SW 1271 (cell line): ENCODE results near the gene FOXJ3.

Source experiments
- DNase-seq, 2 experiments: peaks; one replicate each; lab custom pipeline; 2025; lab: John Stamatoyannopoulos, UW

The FOXJ3 gene

DNA sequence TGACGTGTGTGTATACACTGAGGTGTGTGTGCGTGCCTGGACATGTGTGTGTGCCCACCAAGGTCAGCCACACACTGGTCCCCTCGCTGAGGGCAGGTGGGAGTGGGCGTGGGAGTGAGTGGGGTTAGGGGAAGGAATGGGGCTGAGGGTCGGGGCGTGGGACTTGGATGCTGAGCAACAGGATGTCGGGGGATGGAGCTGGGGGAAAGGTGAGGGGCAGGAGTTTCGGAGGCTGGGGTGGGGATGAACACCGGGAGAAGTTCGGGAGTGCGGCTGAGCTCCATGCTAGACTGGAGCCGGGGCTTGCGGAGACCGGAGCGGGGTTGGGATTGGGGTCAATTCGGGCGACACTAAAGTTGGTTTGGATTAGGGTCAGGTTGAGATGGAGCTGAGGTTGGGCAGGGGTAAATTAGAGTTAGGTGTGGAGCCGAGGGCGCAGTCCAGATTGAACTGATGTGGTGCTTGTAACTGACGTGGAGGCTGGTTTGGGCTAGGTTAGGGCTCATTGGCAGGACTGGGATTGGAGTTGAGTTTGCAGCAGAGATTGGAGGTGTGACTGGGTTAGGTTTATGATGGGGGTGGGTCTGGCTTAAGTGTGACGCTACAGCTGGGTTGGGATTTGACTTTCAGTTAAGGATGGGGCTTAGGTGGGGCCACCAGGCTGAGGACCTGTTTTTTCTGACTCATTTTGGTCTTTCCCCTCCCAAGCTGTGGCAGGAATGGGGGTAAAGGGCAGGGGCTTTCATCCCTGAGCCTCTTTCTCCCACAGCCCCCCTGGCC lies 167.2 kb downstream of the FOXJ3 start:
- DNase-seq: no peak

DNA sequence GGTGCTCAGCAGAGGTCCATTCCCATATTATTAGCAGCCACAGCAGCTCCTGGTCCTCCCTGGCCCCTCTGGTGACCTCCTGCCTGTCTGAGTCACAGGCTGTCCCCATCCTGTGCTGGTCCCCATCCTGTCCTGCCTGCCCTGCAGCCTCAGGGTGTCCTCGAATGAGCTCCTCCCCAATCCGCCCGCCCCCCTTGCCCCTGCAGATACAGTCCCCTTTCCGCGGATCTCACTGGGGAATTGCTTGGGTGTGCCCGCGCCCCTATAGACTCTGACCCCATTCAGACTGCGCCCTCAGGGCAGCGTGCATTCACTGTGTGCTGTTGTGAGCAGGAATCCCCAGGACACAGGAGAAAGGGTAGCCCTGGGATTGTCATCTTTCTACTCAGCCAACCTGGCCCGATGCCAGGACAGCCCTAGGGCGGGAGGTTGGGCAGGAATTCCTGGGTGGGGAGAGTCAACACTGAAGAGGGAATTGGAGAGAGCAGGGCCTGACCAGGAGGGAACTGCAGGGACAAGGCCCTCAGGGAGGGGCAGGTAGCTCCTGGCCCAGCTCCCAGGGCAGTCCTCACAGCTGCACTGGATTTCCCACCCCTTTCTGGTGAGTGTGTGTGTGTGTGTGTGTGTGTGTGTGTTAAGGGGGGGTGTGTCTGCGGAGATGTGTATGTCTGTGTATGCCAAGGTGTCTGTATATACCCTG lies 169.4 kb downstream of the FOXJ3 start:
- peak in 1 of 2 experiments; percentile 10 for DNase-seq

GRCh38 chr1:42164551-42165420 lies 170.2 kb downstream of the FOXJ3 start, which contains the start of gene GUCA2A:
GUCA2A (minus strand) TSS chr1:42164745; CDS start chr1:42164712, 33 bp downstream.
- DNase-seq: no peak

GRCh38 chr1:42163536-42164503 lies 171.2 kb downstream of the FOXJ3 start:
- DNase-seq: no peak

GRCh38 chr1:42163114-42163513 lies 171.9 kb downstream of the FOXJ3 start:
- DNase-seq: no peak

DNA sequence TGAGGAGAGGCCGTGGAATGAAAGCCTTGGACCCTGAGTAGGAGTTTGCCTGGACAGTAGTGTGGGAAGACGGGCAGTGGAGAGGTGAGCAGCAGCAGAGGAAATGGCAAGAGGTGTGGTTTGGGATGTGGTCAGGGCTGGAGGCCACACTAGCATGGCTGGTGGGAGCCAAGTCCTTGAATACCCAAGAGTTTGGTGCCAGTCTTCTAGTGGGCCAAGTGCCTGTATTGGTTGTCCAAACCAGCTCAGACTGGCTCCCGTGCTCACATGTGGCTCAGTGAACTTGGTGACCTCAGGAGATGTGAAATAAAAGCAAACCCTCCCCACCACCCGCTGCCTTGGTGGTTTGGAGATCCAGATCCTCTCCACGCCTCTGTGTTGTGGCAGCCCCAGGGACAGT lies 172.9 kb downstream of the FOXJ3 start:
- DNase-seq: no peak

DNA sequence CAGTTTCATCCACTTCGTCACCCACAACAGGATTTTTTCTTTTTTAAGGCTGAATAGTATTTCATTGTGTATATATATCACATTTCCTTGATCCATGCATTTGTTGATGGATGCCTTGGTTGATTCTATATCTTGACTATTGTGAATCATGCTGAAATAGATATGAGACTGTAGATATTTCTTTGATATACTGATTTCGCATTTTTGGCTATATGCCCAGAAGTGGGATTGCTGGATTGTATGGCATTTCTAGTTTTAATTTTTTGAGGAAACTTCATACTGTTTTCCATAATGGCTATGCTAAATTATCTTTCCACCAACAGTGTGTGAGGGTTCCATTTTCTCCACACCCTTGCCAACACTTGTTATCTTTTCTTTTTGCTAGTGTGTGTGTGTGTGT lies 176.8 kb downstream of the FOXJ3 start:
- no peak for DNase-seq

- DNase-seq: peak in 1 of 2 experiments; percentile 3
Measured at GRCh38 chr1:42157667-42158066, 177.4 kb downstream of the FOXJ3 start.

- DNase-seq: no peak
Measured at GRCh38 chr1:42155362-42155761, 179.7 kb downstream of the FOXJ3 start.

GRCh38 chr1:42154685-42155084 lies 180.3 kb downstream of the FOXJ3 start:
- DNase-seq: no peak

DNA sequence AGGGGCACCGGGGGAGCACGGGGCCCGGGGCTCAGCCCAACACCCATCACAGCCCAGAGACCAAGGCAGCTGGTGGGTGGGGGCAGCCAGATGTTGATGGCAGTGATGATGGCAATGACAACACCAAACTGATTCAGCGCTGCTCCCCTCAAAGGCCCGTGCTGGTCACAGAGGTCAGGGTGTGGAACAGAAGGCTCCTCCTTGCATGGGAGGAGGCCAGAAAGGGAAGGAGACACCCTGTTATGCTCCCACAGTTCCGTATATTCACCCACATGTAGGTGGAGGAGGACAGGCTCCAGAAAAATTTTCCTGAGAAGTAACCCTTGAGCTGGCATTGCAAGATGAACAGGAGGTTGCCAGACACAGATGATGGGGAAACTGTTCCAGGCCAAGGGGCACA lies 181.4 kb downstream of the FOXJ3 start:
- no peak for DNase-seq

DNA sequence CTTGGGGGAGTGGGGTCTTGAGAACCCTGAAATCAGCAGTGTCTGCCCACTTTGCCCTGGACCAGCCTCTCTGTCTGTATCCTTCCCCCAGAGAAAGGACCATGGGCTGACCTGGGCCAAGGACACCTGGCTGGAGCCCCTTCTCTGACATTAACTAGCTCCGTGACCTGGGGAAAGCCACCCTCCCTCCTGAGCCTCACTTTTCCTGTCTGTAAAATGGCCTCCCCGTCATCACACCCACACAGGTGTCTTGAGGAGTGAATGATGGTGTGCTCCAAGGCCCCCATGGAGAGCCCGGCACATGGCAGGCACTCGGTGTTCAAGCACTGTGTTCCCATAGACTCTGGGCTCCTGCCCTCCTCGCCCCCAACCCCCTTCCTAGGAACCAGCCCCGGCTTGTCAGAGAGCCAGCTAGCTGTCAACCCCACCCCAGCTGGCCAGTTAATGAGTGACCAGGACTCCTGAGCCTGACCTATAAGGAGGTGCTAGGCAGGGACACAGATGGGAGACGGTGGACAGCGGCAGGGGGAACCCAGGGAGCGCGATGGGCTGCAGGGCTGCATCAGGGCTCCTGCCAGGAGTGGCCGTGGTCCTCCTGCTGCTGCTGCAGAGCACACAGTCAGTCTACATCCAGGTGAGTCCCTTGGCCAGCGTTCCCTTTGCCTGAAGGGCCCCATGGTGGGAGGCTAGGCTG lies 182.0 kb downstream of the FOXJ3 start, which contains the start of gene GUCA2B:
Gene GUCA2B, plus strand, starts transcription at position 504 of the 694 bp plus-strand sequence. Its CDS starts 41 bp downstream, at position 545.
- DNase-seq: no peak

DNA sequence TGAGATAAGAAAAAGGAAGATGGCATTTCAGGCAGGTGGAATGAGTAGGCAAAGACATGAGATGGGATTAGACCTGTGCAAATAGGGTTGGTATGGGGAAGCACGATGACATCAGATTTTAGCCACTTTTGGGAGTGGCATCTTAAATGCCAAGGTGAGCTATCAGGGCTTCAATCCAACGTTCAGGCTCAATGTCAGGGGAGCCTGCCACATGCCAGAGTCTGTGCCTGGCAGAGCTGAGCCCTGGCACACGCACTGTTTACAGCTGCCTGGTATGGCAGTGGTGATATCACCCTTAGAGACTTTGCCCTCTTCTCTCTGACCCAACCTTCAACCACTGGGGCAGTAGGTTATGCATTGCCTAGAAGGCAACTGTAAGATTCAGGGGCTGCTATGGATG lies 182.9 kb downstream of the FOXJ3 start:
- DNase-seq: no peak

- DNase-seq: no peak
Measured at GRCh38 chr1:42150651-42151050, 184.4 kb downstream of the FOXJ3 start.

- no peak for DNase-seq
Measured at GRCh38 chr1:42148166-42148565, 186.9 kb downstream of the FOXJ3 start.

- DNase-seq: peak in 1 of 2 experiments; percentile 40
Measured at GRCh38 chr1:42146626-42147320, 188.3 kb downstream of the FOXJ3 start.

GRCh38 chr1:42145764-42146625 lies 189.0 kb downstream of the FOXJ3 start:
- DNase-seq: no peak

- no peak for DNase-seq
Measured at GRCh38 chr1:42145389-42145716, 189.7 kb downstream of the FOXJ3 start.
